OCI-LY7 (cell line): ENCODE measurements around the gene CD248. TPM values are rescaled to one million over a fixed set of nuclear protein-coding genes. Genes with fewer than 3 reads are reported as not detected.
A peak's percentile ranks its signal among the peaks of the same experiment; 100 is the strongest.
"Not testable (repeated sequence)": the region's sequence is repeated elsewhere in the genome, so short reads cannot be mapped to it uniquely, and the experiment has no call there.

ENCODE experiments used
- BruUV-seq: library from RNA; stranded (reverse); fragments of 400-500 nt; replicated peaks from 2 replicates; lab custom pipeline; 2021; lab: Mats Ljungman, UMichigan
- CTCF ChIA-PET: fragments of 300-600 bp; sonication (Branson Sonifier 250); formaldehyde crosslinking; loops from one replicate; lab custom pipeline; 2022; ENCODE audit warnings: antibody characterized with exemption; ENCODE audit not compliant: unreplicated experiment; lab: Charles Lee
- POLR2A ChIA-PET: fragments of 300-600 bp; sonication (Branson Sonifier 250); formaldehyde crosslinking; loops from one replicate; lab custom pipeline; 2022; ENCODE audit warnings: antibody characterized with exemption; lab: Charles Lee
- DNase-seq: peaks from one replicate; pipeline ENCODE4 v3.0.0-alpha.2; 2015; ENCODE audit warnings: low spot score
- H2AFZ ChIP-seq: fragments of 200-600 bp; sonication (generic), shearing (Covaris generic); 2 replicates; pipeline ENCODE4 v1.6.1; 2014; ENCODE audit warnings: mild to moderate bottlenecking, antibody characterized with exemption, low read length, moderate library complexity
- H3K27ac ChIP-seq: fragments of 200-600 bp; sonication (generic); 2 replicates; pipeline ENCODE4 v1.5.1; 2014; ENCODE audit warnings: mixed run types, low read depth, mild to moderate bottlenecking, moderate library complexity, low read length, inconsistent platforms; ENCODE audit not compliant: poor library complexity, severe bottlenecking
- H3K36me3 ChIP-seq: fragments of 200-600 bp; sonication (generic); 2 replicates; pipeline ENCODE4 v1.6.1; 2014; ENCODE audit warnings: mild to moderate bottlenecking, antibody characterized with exemption, low read length, moderate library complexity, mixed read lengths; ENCODE audit not compliant: insufficient read depth
- H3K4me1 ChIP-seq: fragments of 200-600 bp; sonication (generic); 2 replicates; pipeline ENCODE4 v1.5.1; 2014; ENCODE audit warnings: mild to moderate bottlenecking, low read length; ENCODE audit not compliant: insufficient read depth, poor library complexity, severe bottlenecking
- H3K4me2 ChIP-seq: fragments of 200-600 bp; sonication (generic); 2 replicates; pipeline ENCODE4 v1.6.1; 2014; ENCODE audit warnings: mild to moderate bottlenecking, low read length
- H3K4me3 ChIP-seq: fragments of 200-600 bp; sonication (generic); 2 replicates; pipeline ENCODE4 v1.5.1; 2014; ENCODE audit warnings: mild to moderate bottlenecking, low read depth, low read length; ENCODE audit not compliant: poor library complexity, severe bottlenecking
- H3K79me2 ChIP-seq: fragments of 200-600 bp; sonication (generic); 2 replicates; pipeline ENCODE4 v1.6.1; 2016; ENCODE audit warnings: low read depth, mild to moderate bottlenecking, low read length, moderate library complexity, mixed read lengths; ENCODE audit not compliant: insufficient read depth
- H3K9me2 ChIP-seq: fragments of 200-600 bp; sonication (generic); 2 replicates; pipeline ENCODE4 v1.6.1; 2016; ENCODE audit warnings: mild to moderate bottlenecking, low read length, mixed read lengths; ENCODE audit not compliant: insufficient read depth
- H3K9me3 ChIP-seq: fragments of 200-600 bp; sonication (generic); 2 replicates; pipeline ENCODE4 v1.6.1; 2014; ENCODE audit warnings: mild to moderate bottlenecking, mixed run types, low read length, mixed read lengths
- H4K20me1 ChIP-seq: fragments of 200-600 bp; sonication (generic); 2 replicates; pipeline ENCODE4 v1.6.1; 2014; ENCODE audit warnings: mild to moderate bottlenecking, antibody characterized with exemption, low read length, moderate library complexity, mixed read lengths; ENCODE audit not compliant: insufficient read depth
- CTCF ChIP-seq: fragments of 200-600 bp; sonication (generic); conservative IDR thresholded peaks from 2 replicates; pipeline ENCODE4 v1.5.1; 2014; ENCODE audit warnings: mild to moderate bottlenecking, antibody characterized with exemption, low read length, moderate library complexity, mixed read lengths
- EZH2phosphoT487 ChIP-seq: fragments of 200-600 bp; sonication (generic); IDR thresholded peaks from 2 replicates; pipeline ENCODE4 v1.6.1; 2018; ENCODE audit warnings: low read depth, borderline replicate concordance, mild to moderate bottlenecking, mixed run types, antibody characterized with exemption, low read length, moderate library complexity, mixed read lengths
- intact Hi-C: fragments of 100-400 bp; cut with micrococcal nuclease; formaldehyde crosslinking; loops from one replicate; pipeline ENCODE4 v1.10.0; 2022; ENCODE audit not compliant: unreplicated experiment
- total RNA-seq, 2 experiments: library from RNA; depleted of rRNA in 1 of 2; stranded (reverse); fragments of >200 nt in 1 of 2; shearing (Covaris generic) in 1 of 2; gene quantifications; 2 replicates each; pipeline ENCODE4 v1.2.3, GENCODE V29; 2014 to 2022

Gene CD248
- total RNA-seq, 2 experiments from 2014 or later: 0.46 TPM; not detected in 1

- BruUV-seq: no TSS peak
- CTCF ChIA-PET: no interaction called here
- H3K9me2 ChIP-seq: no peaks in the 10 kb centered on the region
- H4K20me1 ChIP-seq: no peaks in the 10 kb centered on the region
- H3K4me3 ChIP-seq: no peak overlapping the region
- H3K36me3 ChIP-seq: peaks cover 40% of the 10 kb centered on the region
- no peak for DNase-seq
- H3K4me2 ChIP-seq: no peak overlapping the region
- intact Hi-C loops: no loop called here
- TF ChIP-seq CTCF (no peak), EZH2phosphoT487 (no peak)
- no peaks in the 10 kb centered on the region for H3K9me3 ChIP-seq
- H3K4me1 ChIP-seq: no peaks in the 10 kb centered on the region
- H2AFZ ChIP-seq: no peak overlapping the region
- POLR2A ChIA-PET: no interaction called here
- H3K79me2 ChIP-seq: no peaks in the 10 kb centered on the region
- H3K27ac ChIP-seq: no peak overlapping the region
Measured at GRCh38 chr11:66359662-66360087, 42.8 kb upstream of the CD248 start.

GRCh38 chr11:66350560-66351235 is 33.9 kb upstream of the CD248 start:
- not testable (repeated sequence) for H3K9me2 ChIP-seq

DNA sequence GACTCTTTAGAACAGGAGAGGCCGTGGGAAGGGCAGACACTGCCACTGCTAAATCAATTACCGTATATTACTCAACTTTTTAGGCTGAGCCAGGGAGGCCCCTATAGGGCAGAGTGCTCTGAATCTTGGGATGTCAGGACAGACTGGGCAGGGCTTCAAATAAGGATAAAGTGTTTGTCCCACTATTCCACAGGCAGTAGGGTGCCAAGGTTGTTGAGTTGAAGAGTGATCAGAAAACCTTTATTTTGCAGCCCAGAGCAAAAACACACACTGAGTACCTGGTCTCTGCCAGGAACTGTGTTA is 32.2 kb upstream of the CD248 start:
- no peak for DNase-seq
- no peak overlapping the region for H2AFZ ChIP-seq
- intact Hi-C loops: loop anchor here (5.0 kb wide), 1 partner anchor 37 kb away; no protein-coding TSS in a partner anchor
- H3K79me2 ChIP-seq: peaks cover 7% of the 10 kb centered on the region
- POLR2A ChIA-PET: no interaction called here
- H3K4me2 ChIP-seq: peak overlapping the region; percentile 42
- no peaks in the 10 kb centered on the region for H3K9me2 ChIP-seq
- peaks cover 4% of the 10 kb centered on the region; the same call in 1 of the 2 replicates for H3K36me3 ChIP-seq
- peaks cover 4% of the 10 kb centered on the region; the same call in 1 of the 2 replicates for H4K20me1 ChIP-seq
- H3K9me3 ChIP-seq: no peaks in the 10 kb centered on the region
- H3K27ac ChIP-seq: no peak overlapping the region
- H3K4me1 ChIP-seq: peaks cover 30% of the 10 kb centered on the region
- TF ChIP-seq CTCF: no peak
- no peak for TF ChIP-seq EZH2phosphoT487
- H3K4me3 ChIP-seq: no peak overlapping the region
- CTCF ChIA-PET: no interaction called here
- no TSS peak for BruUV-seq

More at GRCh38 chr11:66350560-66351235, 33.9 kb upstream of the CD248 start:
- H3K4me2 ChIP-seq, H3K79me2 ChIP-seq, H3K9me3 ChIP-seq, H4K20me1 ChIP-seq, H3K36me3 ChIP-seq, H3K27ac ChIP-seq, CTCF ChIA-PET, DNase-seq, H2AFZ ChIP-seq, H3K4me3 ChIP-seq, intact Hi-C loops, BruUV-seq: not testable (repeated sequence)
- peaks cover 22% of the 10 kb centered on the region for H3K4me1 ChIP-seq
- POLR2A ChIA-PET: interaction anchor here (0.7 to 1.1 kb wide), 2 partner anchors 20 to 864 kb away, joined by 3 to 4 read pairs; no protein-coding TSS in a partner anchor
